ENCODE results near the gene SLC19A1.

GRCh38 chr21:45540601-45540970 is 1.7 kb downstream of the SLC19A1 start:
- no peak for TF ChIP-seq CTCF (IDR thresholded peaks at IDR 0.05; ENCODE audit: borderline replicate concordance, extremely low read depth, low read length, poor library complexity, severe bottlenecking)
- TF ChIP-seq EZH2 (IDR thresholded peaks at IDR 0.05; ENCODE audit: borderline replicate concordance, low read depth, low read length, severe bottlenecking), result no peak
